Ishikawa (cell line): ENCODE data around the gene PRODH2.

Experiments used
- CEBPB ChIP-seq: IDR thresholded peaks from 2 replicates; pipeline ENCODE4 v1.6.1; 2012
- CREB1 ChIP-seq: IDR thresholded peaks from 2 replicates; pipeline ENCODE4 v1.6.1; 2012; ENCODE audit warnings: low read depth
- EGR1 ChIP-seq: IDR thresholded peaks from 2 replicates; pipeline ENCODE4 v1.6.1; 2012
- EP300 ChIP-seq: IDR thresholded peaks from 2 replicates; pipeline ENCODE4 v1.6.1; 2012; ENCODE audit warnings: borderline replicate concordance
- NFIC ChIP-seq: IDR thresholded peaks from 2 replicates; pipeline ENCODE4 v1.6.1; 2012
- RAD21 ChIP-seq: IDR thresholded peaks from 2 replicates; pipeline ENCODE4 v1.6.1; 2012; ENCODE audit warnings: low read depth
- REST ChIP-seq: IDR thresholded peaks from 2 replicates; pipeline ENCODE4 v1.6.1; 2012; ENCODE audit warnings: low read depth, mild to moderate bottlenecking
- TAF1 ChIP-seq: IDR thresholded peaks from 2 replicates; pipeline ENCODE4 v1.6.1; 2012; ENCODE audit warnings: low read depth, mild to moderate bottlenecking
- TCF12 ChIP-seq: IDR thresholded peaks from 2 replicates; pipeline ENCODE4 v1.6.1; 2012; ENCODE audit warnings: low read depth
- TEAD4 ChIP-seq: IDR thresholded peaks from 2 replicates; pipeline ENCODE4 v1.6.1; 2012

- TF ChIP-seq TEAD4 (no peak), TAF1 (no peak), EP300 (no peak), NFIC (no peak), RAD21 (no peak), EGR1 (no peak), CREB1 (no peak), REST (no peak), CEBPB (no peak), TCF12 (no peak)
These were observed 21.4 kb downstream of the PRODH2 start for GRCh38 chr19:35790981-35791813.
